HG03135 (cell line): ENCODE results near the gene ATG101.
A peak's percentile ranks its signal among the peaks of the same experiment; 100 is the strongest.

ENCODE experiments used
- ATAC-seq: cut with Tn5 transposase; IDR thresholded peaks from one replicate; pipeline ENCODE4 v1.9.1; 2021; ENCODE audit warnings: mild to moderate bottlenecking, moderate library complexity; ENCODE audit not compliant: unreplicated experiment

The ATG101 gene

DNA sequence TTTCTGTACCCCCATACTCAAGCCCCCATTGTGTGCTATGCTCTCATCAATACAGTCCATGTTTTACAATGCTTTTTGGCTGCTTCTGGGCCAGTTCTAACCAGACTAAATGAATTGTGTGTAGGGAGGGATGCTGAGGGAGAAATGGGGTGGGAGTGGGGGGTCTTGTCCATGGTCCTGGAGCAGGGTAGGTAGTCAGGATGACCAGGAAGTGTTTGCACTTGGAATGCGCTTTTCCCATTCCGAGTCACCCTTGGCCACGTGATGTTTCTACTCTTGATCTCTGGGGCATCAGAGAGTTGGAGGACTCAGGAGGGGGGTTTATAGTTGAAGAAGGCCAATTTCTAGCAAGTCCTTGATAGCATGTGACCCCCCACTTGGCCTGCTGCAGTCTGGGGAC is 8.5 kb downstream of the ATG101 start:
- ATAC-seq = no peak

DNA sequence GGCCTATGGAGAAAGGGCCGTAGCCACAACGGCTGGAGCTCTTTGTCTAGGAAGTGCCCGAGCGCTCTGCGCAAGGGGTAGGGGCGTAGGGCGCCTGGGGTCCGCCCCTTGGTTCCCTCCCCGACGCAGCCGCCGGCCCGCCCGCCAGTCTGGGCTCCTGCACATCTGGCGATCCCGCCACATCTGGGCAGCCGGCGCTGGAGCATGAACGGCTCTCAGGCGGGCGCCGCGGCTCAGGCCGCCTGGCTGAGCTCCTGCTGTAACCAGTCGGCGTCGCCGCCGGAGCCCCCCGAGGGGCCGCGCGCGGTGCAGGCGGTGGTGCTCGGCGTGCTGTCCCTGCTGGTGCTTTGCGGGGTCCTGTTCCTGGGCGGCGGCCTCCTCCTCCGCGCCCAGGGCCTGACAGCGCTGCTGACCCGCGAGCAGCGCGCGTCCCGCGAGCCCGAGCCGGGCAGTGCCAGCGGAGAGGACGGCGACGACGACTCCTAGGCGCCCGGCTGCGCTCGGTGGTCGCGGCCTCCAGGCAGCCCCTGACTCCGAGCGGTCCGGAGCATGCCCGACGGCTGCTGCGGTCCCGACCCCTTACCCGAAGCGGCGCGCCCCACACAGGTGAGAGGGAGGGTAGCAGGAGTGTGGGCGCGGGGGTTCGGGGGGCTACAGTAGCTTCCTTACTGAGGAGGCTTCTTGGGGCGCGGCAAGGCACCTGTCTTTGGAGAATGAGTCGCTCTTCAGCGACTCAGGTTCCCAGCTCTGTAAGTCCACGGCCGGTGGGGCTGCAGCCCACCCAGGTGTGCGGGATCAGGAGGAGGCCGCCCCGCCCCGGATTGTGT is 10.0 kb downstream of the ATG101 start, which contains the start of gene SMIM41:
Gene SMIM41, plus strand, starts transcription at position 129 of the 827 bp plus-strand sequence. Its CDS starts 76 bp downstream, at position 205.
- ATAC-seq = no peak

DNA sequence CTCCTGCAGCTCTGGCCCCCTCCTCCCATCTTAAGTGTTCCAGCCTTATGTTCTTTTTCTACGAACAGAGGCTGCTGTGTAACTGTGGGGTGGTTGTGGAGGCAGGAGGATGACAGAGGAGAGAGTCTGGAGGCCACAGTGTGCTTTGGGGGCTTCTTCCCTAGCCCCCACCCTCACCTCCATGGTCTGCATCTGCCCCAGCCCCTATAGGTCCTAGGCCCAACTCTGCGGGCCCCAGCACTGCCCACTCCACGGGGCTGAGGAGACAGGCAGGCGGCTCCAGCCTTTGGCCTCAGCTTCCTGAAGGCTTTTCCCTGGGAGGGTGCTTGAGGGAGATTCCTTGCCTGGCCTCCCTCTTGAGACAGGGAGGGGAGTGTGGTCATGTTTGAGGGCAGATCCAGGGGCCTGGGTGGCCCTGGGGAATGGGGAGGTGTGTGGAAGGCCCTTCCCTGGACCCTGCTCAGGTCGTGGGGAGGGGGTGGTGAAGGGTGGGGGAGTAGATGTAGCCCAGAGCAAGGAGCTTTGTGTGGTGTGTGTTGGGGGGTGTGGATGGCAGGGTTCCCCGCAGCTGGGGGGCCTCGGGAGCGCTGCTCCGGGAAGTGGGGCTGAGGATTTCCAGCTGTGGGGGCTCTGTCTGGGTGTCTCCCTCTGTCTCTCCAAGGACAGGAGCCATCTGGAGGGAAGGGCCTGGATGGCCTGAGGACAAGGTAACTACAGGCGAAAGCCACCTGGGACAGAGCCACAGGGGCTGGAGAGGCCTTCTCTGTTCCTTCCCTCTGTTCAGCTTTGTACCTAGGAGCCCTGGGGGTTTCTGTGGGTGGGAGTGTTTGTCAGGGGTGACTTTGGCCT is 10.8 kb downstream of the ATG101 start:
- no peak for ATAC-seq

GRCh38 chr12:52081263-52081733 is 11.5 kb downstream of the ATG101 start:
- ATAC-seq = peak; percentile 80

GRCh38 chr12:52082026-52082668 is 12.4 kb downstream of the ATG101 start:
- no peak for ATAC-seq

DNA sequence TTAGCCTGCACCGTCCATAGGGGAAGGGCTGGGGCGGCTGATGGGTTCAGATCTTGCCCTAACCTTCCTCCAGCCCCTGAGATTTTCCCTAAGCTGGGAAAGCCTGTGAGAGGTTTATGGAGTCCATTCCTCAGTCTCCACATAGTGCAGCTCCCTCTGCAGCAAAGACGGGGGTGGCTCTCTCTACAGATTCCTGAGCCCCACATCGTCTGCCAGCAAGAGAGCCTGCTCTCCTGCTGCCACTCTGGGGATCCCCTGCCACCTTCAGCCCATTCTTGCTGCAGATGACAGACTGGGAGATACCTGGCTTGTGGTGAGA is 12.8 kb downstream of the ATG101 start:
- ATAC-seq = no peak

GRCh38 chr12:52082988-52083637 is 13.3 kb downstream of the ATG101 start:
- ATAC-seq = no peak

DNA sequence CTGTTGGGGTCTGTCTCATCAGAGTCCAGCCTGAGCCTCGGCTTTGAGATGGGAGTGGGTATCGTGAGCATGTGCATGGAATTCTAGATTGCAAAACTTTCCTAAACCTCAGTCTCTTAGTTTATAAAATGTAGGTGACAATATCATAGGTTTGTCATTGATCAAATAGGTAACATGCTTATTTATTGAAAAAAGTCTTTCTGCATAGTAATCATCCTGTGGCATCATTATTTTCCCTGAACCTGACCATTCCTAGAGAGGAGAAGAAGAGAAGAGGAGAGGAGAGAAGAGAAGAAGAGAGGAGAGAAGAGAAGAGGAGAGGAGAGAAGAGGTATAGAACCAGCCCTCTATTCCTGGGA is 13.8 kb downstream of the ATG101 start:
- ATAC-seq = no peak

DNA sequence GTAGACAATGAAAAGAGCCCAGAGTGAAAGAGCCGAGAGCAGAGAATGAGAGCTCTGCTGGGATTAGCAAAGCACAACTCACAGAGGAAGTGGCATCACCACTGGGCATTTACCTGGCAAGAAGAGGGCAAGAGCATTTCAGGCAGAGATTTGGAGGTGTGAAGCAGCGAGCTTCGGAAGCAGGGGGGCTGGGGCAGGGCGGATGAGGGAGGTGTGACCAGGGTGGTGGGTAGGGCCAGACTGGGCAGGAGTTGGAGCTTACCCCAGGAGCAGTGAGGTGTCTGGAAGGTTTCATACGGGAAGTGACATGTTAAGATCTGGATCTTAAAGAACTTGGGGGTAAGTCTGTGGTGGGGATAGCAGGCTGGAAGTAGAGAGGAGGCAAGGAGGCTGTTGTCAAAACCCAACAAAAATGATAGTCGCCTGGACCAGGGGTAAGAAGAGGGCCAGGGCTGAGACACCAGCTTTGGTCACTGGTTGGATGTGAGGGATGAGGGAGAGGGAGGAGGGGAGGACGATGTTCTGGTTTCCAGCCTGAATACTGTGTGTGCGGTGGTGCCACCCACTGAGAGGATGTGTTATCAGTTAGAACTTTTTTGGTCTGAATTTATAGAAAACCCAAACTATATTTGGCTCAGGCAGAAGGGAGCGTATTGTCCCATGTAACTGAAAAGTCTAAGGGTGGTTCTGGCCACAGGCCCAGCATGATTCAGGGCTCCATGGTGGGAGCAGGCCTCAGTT is 14.9 kb downstream of the ATG101 start:
- no peak for ATAC-seq

- ATAC-seq = no peak
These were observed 16.0 kb downstream of the ATG101 start for GRCh38 chr12:52085682-52086180.

GRCh38 chr12:52086366-52086765 is 16.6 kb downstream of the ATG101 start:
- ATAC-seq = no peak

GRCh38 chr12:52086944-52087835 is 17.4 kb downstream of the ATG101 start:
- no peak for ATAC-seq

DNA sequence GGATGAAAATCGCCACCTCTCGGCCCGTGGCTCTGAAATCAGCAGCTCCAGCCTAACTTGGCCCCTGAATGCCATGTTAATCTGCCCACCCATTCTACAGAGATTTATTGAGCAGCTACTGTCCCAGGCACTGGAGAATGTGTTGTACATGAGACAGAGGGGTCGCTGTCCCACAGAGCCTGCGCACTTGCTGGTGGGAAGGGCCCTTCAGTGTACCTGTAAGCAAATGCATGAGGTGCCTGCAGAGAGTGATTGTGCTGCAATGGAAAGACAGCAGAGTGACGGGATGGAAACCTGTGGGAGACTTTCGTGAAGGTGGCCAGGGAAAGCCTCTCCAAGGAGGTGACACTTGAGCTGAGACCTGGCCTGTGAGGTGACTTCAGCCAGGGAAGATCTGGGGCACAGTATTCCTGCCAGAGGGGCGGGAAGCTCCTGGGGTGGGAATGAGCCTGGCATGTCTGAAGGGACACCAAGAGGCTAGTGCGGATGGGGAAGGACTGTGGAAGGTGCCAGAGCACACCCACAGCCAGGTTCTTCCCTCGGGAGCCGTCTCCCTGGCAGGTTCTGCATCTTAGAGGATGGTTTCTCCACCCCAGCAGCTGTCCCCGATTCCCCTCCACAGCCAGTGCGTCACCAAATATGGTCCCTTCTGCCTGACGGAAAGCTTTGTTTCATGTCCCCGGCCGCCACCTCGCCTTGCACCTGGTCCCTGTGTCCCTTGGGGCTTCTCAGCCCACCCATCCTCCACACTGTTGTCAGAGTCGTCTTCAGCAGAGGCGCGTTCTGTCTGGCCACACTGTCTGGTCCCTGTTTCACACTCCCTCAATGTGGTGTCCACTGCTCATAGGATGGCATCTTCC is 18.4 kb downstream of the ATG101 start:
- peak; percentile 68 for ATAC-seq

DNA sequence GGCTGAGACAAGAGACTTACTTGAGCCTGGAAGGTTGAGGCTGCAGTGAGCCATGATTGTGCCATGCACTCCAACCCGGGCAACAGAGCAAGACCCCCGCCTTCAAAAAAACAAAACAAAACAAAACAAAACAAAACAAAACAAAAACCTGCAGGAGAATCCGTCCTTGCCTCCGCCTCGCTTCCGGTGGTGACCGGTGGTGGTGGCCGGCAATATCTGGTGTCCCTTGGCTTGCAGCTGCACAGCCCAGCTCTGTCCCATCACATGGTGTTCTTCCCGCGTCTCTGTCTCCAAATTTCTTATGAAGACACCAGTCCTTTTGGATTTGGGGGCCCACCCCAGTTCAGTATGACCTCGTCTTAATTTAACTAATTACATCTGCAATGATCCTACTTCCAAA is 19.7 kb downstream of the ATG101 start:
- no peak for ATAC-seq

- ATAC-seq = no peak
These were observed 20.5 kb downstream of the ATG101 start for GRCh38 chr12:52090291-52090690.

- ATAC-seq = no peak
These were observed 21.3 kb downstream of the ATG101 start for GRCh38 chr12:52091061-52091460.

GRCh38 chr12:52091869-52092268 is 22.1 kb downstream of the ATG101 start:
- ATAC-seq = no peak

- ATAC-seq = no peak
These were observed 23.6 kb downstream of the ATG101 start for GRCh38 chr12:52093346-52093745.
